GM20000 (cell line): ENCODE data around the gene GBE1.

Experiments
- DNase-seq: peaks from one replicate; pipeline ENCODE4 v3.0.0; 2012; ENCODE audit warnings: low spot score
- CTCF ChIP-seq: IDR thresholded peaks from 2 replicates; pipeline ENCODE4 v1.5.1; 2012; ENCODE audit warnings: mild to moderate bottlenecking, control low read depth; ENCODE audit errors: extremely low read depth, missing control alignments

The GBE1 gene

GRCh38 chr3:81554801-81555200 is 206.6 kb downstream of the GBE1 start:
- no peak for TF ChIP-seq CTCF
- no peak for DNase-seq

- TF ChIP-seq CTCF: no peak
- no peak for DNase-seq
These were observed 207.1 kb downstream of the GBE1 start for GRCh38 chr3:81554388-81554787.

GRCh38 chr3:81550415-81550814 is 211.0 kb downstream of the GBE1 start:
- DNase-seq: no peak
- no peak for TF ChIP-seq CTCF

GRCh38 chr3:81549831-81550230 is 211.6 kb downstream of the GBE1 start:
- TF ChIP-seq CTCF: no peak
- no peak for DNase-seq

- DNase-seq: no peak
- no peak for TF ChIP-seq CTCF
These were observed 212.1 kb downstream of the GBE1 start for GRCh38 chr3:81549388-81549787.

GRCh38 chr3:81545572-81545971 is 215.9 kb downstream of the GBE1 start:
- DNase-seq: no peak

GRCh38 chr3:81544385-81544784 is 217.1 kb downstream of the GBE1 start:
- no peak for TF ChIP-seq CTCF
- DNase-seq: no peak

More at GRCh38 chr3:81545572-81545971, 215.9 kb downstream of the GBE1 start:
- no peak for TF ChIP-seq CTCF
